ENCODE measurements around the gene DHRS13. TPM values are rescaled to one million over a fixed set of nuclear protein-coding genes. Genes with fewer than 3 reads are reported as not detected.

DHRS13 gene
- total RNA-seq, 4 donors from 2014 or later, result 15.1 to 26.8 (median 20.2) TPM

DNA sequence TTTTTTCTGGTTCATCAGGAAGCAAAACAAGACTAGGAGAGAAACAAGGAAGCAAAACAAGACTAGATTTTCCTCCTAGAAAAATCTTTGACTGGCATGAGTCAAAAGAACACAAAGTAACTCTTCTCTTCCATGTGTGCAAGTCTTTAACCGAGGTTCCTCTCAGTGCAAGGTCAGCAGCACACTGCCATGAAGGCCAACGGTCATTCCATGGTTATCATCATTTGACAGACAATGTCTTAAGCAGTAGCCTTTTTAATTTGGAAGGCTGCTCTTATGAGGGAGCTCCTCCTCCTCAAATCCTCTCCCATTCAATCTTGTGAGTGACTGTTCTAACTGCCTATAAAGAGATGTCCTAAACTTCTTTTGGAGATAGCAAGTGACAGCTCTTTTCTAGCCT, 15.4 kb upstream of the DHRS13 start:
- 80% methylated on average over 2 of the region's 2 CpGs for WGBS
- Histone ChIP-seq H3K27me3 (no peaks in the 10 kb centered on the region), H3K4me3 (no peak overlapping the region), H3K27ac (no peak overlapping the region), H3K9me3 (no peaks in the 10 kb centered on the region), H3K36me3 (peaks cover 97% of the 10 kb centered on the region), H3K4me1 (peaks cover 8% of the 10 kb centered on the region)
- TF ChIP-seq POLR2AphosphoS5 (IDR thresholded peaks at IDR 0.05) (no peak), CTCF (IDR thresholded peaks at IDR 0.05) (no peak), POLR2A (IDR thresholded peaks at IDR 0.05) (no peak), EP300 (IDR thresholded peaks at IDR 0.05) (no peak)
- no peak for DNase-seq (ENCODE audit: low spot score in 2 of 2)

- WGBS, result 65% methylated on average over 5 of the region's 5 CpGs
- peaks cover 97% of the 10 kb centered on the region for H3K36me3 ChIP-seq
- no peaks in the 10 kb centered on the region for H3K27me3 ChIP-seq
- H3K4me3 ChIP-seq, result no peak overlapping the region
- no peak overlapping the region for H3K27ac ChIP-seq
- TF ChIP-seq POLR2A (IDR thresholded peaks at IDR 0.05) (no peak), EP300 (IDR thresholded peaks at IDR 0.05) (no peak), POLR2AphosphoS5 (IDR thresholded peaks at IDR 0.05) (no peak), CTCF (IDR thresholded peaks at IDR 0.05) (no peak)
- no peaks in the 10 kb centered on the region for H3K9me3 ChIP-seq
- peaks cover 8% of the 10 kb centered on the region for H3K4me1 ChIP-seq
- no peak for DNase-seq (ENCODE audit: low spot score in 2 of 2)
These were observed 14.6 kb upstream of the DHRS13 start for GRCh38 chr17:28917465-28917864.

GRCh38 chr17:28917029-28917428, 14.2 kb upstream of the DHRS13 start:
- no peak overlapping the region for H3K27ac ChIP-seq
- H3K4me1 ChIP-seq, result peaks cover 8% of the 10 kb centered on the region
- peaks cover 97% of the 10 kb centered on the region for H3K36me3 ChIP-seq

DNA sequence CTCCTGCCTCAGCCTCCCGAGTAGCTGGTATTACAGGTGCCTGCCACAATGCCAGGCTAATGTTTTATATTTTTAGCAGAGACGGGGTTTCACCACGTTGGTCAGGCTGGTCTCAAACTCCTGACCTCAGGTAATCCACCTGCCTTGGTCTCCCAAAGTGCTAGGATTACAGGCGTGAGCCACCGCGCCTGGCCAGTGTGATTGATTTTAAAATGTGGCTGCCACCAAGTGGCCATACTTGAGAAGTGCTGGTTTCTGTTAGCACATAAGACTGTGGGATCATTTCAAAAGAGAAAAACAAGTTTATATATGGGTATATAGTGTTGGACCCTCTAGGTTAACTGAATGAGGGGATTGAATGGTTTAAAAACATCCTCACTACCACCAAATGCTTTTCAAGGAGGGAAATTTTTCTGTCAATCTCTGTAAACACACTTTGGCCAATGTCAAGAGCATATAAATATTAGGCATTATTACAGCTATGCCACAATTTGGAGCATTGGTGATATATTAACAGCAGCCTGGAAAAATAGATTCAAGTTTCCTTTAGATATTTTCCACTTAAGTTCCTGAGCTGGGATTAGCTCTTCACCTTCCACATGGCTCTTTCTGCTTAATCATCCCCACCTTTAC, 13.5 kb upstream of the DHRS13 start:
- no peak for DNase-seq (ENCODE audit: low spot score in 2 of 2)
- Histone ChIP-seq H3K36me3 (peaks cover 97% of the 10 kb centered on the region), H3K4me3 (no peak overlapping the region), H3K9me3 (no peaks in the 10 kb centered on the region), H3K4me1 (peaks cover 8% of the 10 kb centered on the region), H3K27ac (no peak overlapping the region), H3K27me3 (no peaks in the 10 kb centered on the region)
- 60% methylated on average over 6 of the region's 6 CpGs for WGBS
- TF ChIP-seq CTCF (IDR thresholded peaks at IDR 0.05) (peak; percentile 67 to 75), EP300 (IDR thresholded peaks at IDR 0.05) (no peak)

More at GRCh38 chr17:28917029-28917428, 14.2 kb upstream of the DHRS13 start:
- no peaks in the 10 kb centered on the region for H3K9me3 ChIP-seq
- no peak for DNase-seq (ENCODE audit: low spot score in 2 of 2)
- H3K27me3 ChIP-seq, result no peaks in the 10 kb centered on the region
- TF ChIP-seq POLR2AphosphoS5 (IDR thresholded peaks at IDR 0.05), result no peak
- TF ChIP-seq POLR2A (IDR thresholded peaks at IDR 0.05), result no peak
- TF ChIP-seq CTCF (IDR thresholded peaks at IDR 0.05), result no peak
- TF ChIP-seq EP300 (IDR thresholded peaks at IDR 0.05), result no peak
- WGBS, result 64% methylated on average over 12 of the region's 12 CpGs
- no peak overlapping the region for H3K4me3 ChIP-seq

DNA sequence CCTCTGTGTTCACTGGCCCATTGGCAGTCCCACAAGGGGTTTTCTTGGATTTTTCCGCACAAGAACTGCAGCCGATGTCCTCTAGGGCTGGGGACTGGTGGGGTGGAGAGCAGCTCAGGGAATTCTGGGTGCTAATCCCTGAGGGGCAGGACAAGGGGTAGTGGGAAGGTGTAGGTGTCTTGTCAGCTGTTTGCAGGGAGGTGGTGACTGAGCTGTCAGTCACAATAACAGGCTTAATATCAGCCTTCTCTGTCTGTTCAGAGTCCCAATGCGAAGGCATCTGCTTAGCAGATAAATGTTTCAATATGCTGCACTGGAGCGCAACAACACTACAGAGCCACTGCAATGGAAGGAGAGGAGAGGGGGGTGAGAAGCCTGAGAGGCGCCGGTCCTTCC, 10.1 kb upstream of the DHRS13 start:
- DNase-seq (ENCODE audit: low spot score in 2 of 2), result no peak
- TF ChIP-seq EP300 (IDR thresholded peaks at IDR 0.05) (no peak), POLR2A (IDR thresholded peaks at IDR 0.05) (no peak), CTCF (IDR thresholded peaks at IDR 0.05) (no peak), POLR2AphosphoS5 (IDR thresholded peaks at IDR 0.05) (no peak)
- Histone ChIP-seq H3K27me3 (no peaks in the 10 kb centered on the region), H3K4me1 (peaks cover 22% of the 10 kb centered on the region), H3K9me3 (no peaks in the 10 kb centered on the region), H3K27ac (no peak overlapping the region), H3K36me3 (peaks cover 95% of the 10 kb centered on the region), H3K4me3 (no peak overlapping the region)
- 91% methylated on average over 4 of the region's 6 CpGs for WGBS
